Peyer's patch (tissue), 4 donors: ENCODE results near the gene CHD5. TPM values are rescaled to one million over a fixed set of nuclear protein-coding genes. Genes with fewer than 3 reads are reported as not detected.

ENCODE experiments used
- DNase-seq, 3 donors: peaks; one replicate each; pipeline ENCODE4 v3.0.0-alpha.2; 2017 to 2019
- H3K27ac ChIP-seq, 4 donors: fragments of 200-600 bp; sonication (generic); one replicate each; pipeline ENCODE4 v1.5.1; 2016 to 2019
- H3K27me3 ChIP-seq, 2 donors: fragments of 200-600 bp; sonication (generic); one replicate each; pipeline ENCODE4 v1.5.1; 2019
- H3K36me3 ChIP-seq, 3 donors: fragments of 200-600 bp; sonication (generic); one replicate each; pipeline ENCODE4 v1.5.1; 2016 to 2019
- H3K4me1 ChIP-seq, 4 donors: fragments of 200-600 bp; sonication (generic); one replicate each; pipeline ENCODE4 v1.5.1; 2016 to 2019
- H3K4me3 ChIP-seq, 4 donors: fragments of 200-600 bp; sonication (generic); 1 replicate in 3 of 4; 2 replicates in 1 of 4; pipeline ENCODE4 v1.5.1; 2016 to 2019; ENCODE audit warnings: mild to moderate bottlenecking in 1 of 4
- H3K9me3 ChIP-seq, 4 donors: fragments of 200-600 bp; sonication (generic); one replicate each; pipeline ENCODE4 v1.5.1; 2016 to 2019; ENCODE audit warnings: mild to moderate bottlenecking in 1 of 4
- CTCF ChIP-seq, 6 experiments: fragments of 450-650 bp in 4 of 6; fragments of 200-600 bp in 2 of 6; sonication (generic) in 1 of 6; IDR thresholded peaks; one replicate each; pipeline ENCODE4 v1.5.1; 2017 to 2019; ENCODE audit warnings: antibody characterized with exemption in 6 of 6, mild to moderate bottlenecking in 3 of 6, moderate library complexity in 1 of 6
- POLR2A ChIP-seq, 2 donors: fragments of 450-650 bp; IDR thresholded peaks; one replicate each; pipeline ENCODE4 v1.5.1; 2017; ENCODE audit warnings: antibody characterized with exemption in 2 of 2, mild to moderate bottlenecking in 2 of 2, moderate library complexity in 2 of 2
- total RNA-seq, 4 donors: library from RNA; depleted of rRNA; stranded (reverse); fragments of >200 nt; gene quantifications; one replicate each; pipeline ENCODE4 v1.1.0, GENCODE V29; 2016

Gene CHD5
- total RNA-seq, 4 donors from 2014 or later, result under 0.01 to 0.66 (median 0.22) TPM

DNA sequence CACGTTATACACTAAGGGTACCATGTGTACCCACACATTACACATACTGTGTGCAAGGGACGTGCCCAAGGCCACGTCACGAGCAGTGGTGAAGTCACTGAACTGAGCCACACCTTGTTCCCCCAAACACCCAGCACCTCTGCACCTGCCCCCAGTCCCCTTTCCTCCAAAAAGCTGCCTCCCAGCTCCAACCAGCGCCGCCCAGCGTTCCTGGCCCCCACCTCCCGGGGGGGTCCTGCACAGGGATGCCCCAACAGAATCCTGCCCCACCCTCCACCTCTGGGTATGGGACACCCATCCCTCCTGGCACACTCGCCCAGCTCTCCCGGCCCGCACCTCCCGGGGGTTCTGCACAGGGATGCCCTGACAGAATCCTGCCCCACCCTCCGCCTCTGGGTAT lies 54.1 kb downstream of the CHD5 start:
- Histone ChIP-seq H3K4me1 (peaks cover 0 to 15% (median 0%) of the 10 kb centered on the region in 4 donors), H3K27ac (no peak overlapping the region), H3K4me3 (no peak overlapping the region), H3K36me3 (no peaks in the 10 kb centered on the region), H3K9me3 (no peaks in the 10 kb centered on the region), H3K27me3 (no peaks in the 10 kb centered on the region)
- TF ChIP-seq POLR2A (IDR thresholded peaks at IDR 0.05), result no peak
- no peak for TF ChIP-seq CTCF (IDR thresholded peaks at IDR 0.05)
- DNase-seq, result peak in 1 of 3 donors; percentile 42

DNA sequence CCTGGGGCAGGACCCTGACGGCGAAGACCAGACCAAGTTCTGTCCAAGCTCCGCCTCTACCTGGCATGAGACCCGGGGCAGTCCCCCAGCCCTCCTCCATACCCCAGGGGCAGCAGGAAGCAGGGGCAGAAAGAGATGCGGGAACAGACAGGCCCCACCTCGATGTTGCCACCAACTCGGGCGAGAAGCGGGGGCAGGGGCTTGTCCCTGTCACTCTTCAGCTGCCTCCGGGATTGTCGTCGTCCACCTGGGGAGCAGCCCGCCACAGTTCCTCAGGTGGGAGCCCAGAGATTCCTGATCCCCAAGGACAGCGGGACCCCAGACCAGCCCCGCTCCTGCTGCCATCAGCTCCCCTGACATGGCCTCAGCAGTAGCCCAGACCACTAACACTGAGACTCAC lies 54.8 kb downstream of the CHD5 start:
- no peak for TF ChIP-seq CTCF (IDR thresholded peaks at IDR 0.05)
- TF ChIP-seq POLR2A (IDR thresholded peaks at IDR 0.05), result no peak
- Histone ChIP-seq H3K9me3 (no peaks in the 10 kb centered on the region), H3K27me3 (no peaks in the 10 kb centered on the region), H3K4me1 (peaks cover 0 to 15% (median 0%) of the 10 kb centered on the region in 4 donors), H3K4me3 (no peak overlapping the region), H3K27ac (no peak overlapping the region), H3K36me3 (no peaks in the 10 kb centered on the region)
- DNase-seq, result peak in 1 of 3 donors; percentile 34

GRCh38 chr1:6124746-6125365 lies 55.3 kb downstream of the CHD5 start:
- H3K36me3 ChIP-seq, result no peaks in the 10 kb centered on the region
- no peaks in the 10 kb centered on the region for H3K9me3 ChIP-seq
- TF ChIP-seq POLR2A (IDR thresholded peaks at IDR 0.05) (no peak), CTCF (IDR thresholded peaks at IDR 0.05) (no peak)
- H3K4me3 ChIP-seq, result no peak overlapping the region
- DNase-seq, result peak in 1 of 3 donors; percentile 18
- peaks cover 0 to 15% (median 0%) of the 10 kb centered on the region in 4 donors for H3K4me1 ChIP-seq
- no peak overlapping the region for H3K27ac ChIP-seq
- H3K27me3 ChIP-seq, result no peaks in the 10 kb centered on the region

- DNase-seq, result no peak
- H3K27ac ChIP-seq, result no peak overlapping the region
- no peaks in the 10 kb centered on the region for H3K9me3 ChIP-seq
- no peak overlapping the region for H3K4me3 ChIP-seq
- TF ChIP-seq CTCF (IDR thresholded peaks at IDR 0.05) (no peak), POLR2A (IDR thresholded peaks at IDR 0.05) (no peak)
- H3K27me3 ChIP-seq, result no peaks in the 10 kb centered on the region
- H3K4me1 ChIP-seq, result peaks cover 0 to 15% (median 0%) of the 10 kb centered on the region in 4 donors
- H3K36me3 ChIP-seq, result no peaks in the 10 kb centered on the region
Measured at GRCh38 chr1:6124341-6124740, 55.8 kb downstream of the CHD5 start.

DNA sequence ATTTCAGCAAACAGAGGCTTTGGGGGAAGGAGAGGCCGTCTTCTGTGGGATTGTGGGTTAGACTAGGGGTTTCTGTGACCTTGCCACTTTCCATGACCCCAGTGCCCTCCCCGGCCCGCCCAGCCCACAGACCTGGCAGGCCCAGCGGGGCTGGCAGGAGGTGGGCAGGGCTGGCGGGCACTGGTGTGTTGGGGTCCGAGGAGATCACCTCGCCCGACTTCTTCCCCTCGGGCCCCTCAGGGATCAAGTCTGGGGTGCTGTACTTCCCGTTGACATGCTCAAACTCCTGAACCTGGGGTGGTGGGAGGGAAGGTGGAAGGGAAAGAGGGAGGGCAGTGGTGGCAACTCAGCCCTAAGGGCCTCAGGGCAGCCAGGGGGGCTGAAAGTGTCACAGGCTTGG lies 56.3 kb downstream of the CHD5 start:
- Histone ChIP-seq H3K4me1 (peaks cover 0 to 15% (median 0%) of the 10 kb centered on the region in 4 donors), H3K36me3 (no peaks in the 10 kb centered on the region), H3K27ac (no peak overlapping the region), H3K4me3 (no peak overlapping the region), H3K27me3 (no peaks in the 10 kb centered on the region), H3K9me3 (no peaks in the 10 kb centered on the region)
- TF ChIP-seq CTCF (IDR thresholded peaks at IDR 0.05), result no peak
- TF ChIP-seq POLR2A (IDR thresholded peaks at IDR 0.05), result no peak
- peak in 1 of 3 donors; percentile 38 for DNase-seq
